Measurements from ENCODE around the gene MUTYH.

DNA sequence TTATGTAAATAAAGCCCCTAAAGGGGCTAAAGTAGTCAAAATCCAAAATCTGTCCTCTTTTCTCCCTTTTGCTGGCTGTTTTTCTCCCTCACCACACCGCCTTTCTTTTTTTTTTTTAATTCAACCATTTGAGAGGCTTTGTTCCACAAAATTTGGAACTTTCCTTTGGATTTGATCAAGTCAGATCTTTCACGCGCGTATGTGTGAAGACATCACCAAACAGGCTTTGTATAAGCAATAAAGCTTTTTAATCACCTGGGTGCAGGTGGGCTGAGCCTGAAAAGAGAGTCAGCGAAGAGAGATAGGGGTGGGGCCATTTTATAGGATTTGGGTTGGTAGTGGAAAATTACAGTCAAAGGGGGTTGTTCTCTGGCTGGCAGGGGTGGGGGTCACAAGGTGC, 18.8 kb downstream of the MUTYH start:
- TF ChIP-seq, protein P1, sequence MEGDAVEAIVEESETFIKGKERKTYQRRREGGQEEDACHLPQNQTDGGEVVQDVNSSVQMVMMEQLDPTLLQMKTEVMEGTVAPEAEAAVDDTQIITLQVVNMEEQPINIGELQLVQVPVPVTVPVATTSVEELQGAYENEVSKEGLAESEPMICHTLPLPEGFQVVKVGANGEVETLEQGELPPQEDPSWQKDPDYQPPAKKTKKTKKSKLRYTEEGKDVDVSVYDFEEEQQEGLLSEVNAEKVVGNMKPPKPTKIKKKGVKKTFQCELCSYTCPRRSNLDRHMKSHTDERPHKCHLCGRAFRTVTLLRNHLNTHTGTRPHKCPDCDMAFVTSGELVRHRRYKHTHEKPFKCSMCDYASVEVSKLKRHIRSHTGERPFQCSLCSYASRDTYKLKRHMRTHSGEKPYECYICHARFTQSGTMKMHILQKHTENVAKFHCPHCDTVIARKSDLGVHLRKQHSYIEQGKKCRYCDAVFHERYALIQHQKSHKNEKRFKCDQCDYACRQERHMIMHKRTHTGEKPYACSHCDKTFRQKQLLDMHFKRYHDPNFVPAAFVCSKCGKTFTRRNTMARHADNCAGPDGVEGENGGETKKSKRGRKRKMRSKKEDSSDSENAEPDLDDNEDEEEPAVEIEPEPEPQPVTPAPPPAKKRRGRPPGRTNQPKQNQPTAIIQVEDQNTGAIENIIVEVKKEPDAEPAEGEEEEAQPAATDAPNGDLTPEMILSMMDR (IDR thresholded peaks at IDR 0.05), result no peak
- TF ChIP-seq POLR2A (IDR thresholded peaks at IDR 0.05), result no peak
